ENCODE data around the gene AIFM2. TPM values are rescaled to one million over a fixed set of nuclear protein-coding genes. Genes with fewer than 3 reads are reported as not detected.

Gene AIFM2
- total RNA-seq, 1 donor from 2014 or later: 10.6 TPM

- intact Hi-C loops (cut with DNase I): no loop called here
- no peak overlapping the region for H3K27ac ChIP-seq
- peaks cover 22% of the 10 kb centered on the region for H3K4me1 ChIP-seq
- TF ChIP-seq POLR2AphosphoS5 (IDR thresholded peaks at IDR 0.05; ENCODE audit: insufficient read depth in 1 of 2, low read depth in 1 of 2) (no peak), POLR2A (IDR thresholded peaks at IDR 0.05) (no peak), CTCF (IDR thresholded peaks at IDR 0.05) (no peak)
- peak in 1 of 2 donors; percentile 25 for DNase-seq (ENCODE audit: extremely low spot score in 2 of 2)
- H3K9me3 ChIP-seq: no peaks in the 10 kb centered on the region
- no peaks in the 10 kb centered on the region for H3K27me3 ChIP-seq
- peaks cover 0 to 10% of the 10 kb centered on the region in 2 donors for H3K36me3 ChIP-seq
- no peak overlapping the region for H3K4me3 ChIP-seq
Observed at GRCh38 chr10:70137135-70137534, 4.5 kb upstream of the AIFM2 start.

- TF ChIP-seq POLR2AphosphoS5 (IDR thresholded peaks at IDR 0.05; ENCODE audit: insufficient read depth in 1 of 2, low read depth in 1 of 2): no peak
- no peak for TF ChIP-seq CTCF (IDR thresholded peaks at IDR 0.05)
- peaks cover 0 to 10% of the 10 kb centered on the region in 2 donors for H3K36me3 ChIP-seq
- H3K9me3 ChIP-seq: no peaks in the 10 kb centered on the region
- no peak overlapping the region for H3K27ac ChIP-seq
- DNase-seq (ENCODE audit: extremely low spot score in 2 of 2): peak in 1 of 2 donors; percentile 3
- H3K4me3 ChIP-seq: no peak overlapping the region
- intact Hi-C loops (cut with DNase I): no loop called here
- H3K27me3 ChIP-seq: no peaks in the 10 kb centered on the region
- peaks cover 36% of the 10 kb centered on the region for H3K4me1 ChIP-seq
Observed at GRCh38 chr10:70135684-70136083, 3.1 kb upstream of the AIFM2 start.

GRCh38 chr10:70135046-70135445 lies 2.4 kb upstream of the AIFM2 start:
- H3K9me3 ChIP-seq: no peaks in the 10 kb centered on the region
- intact Hi-C loops (cut with DNase I): no loop called here
- no peak for DNase-seq (ENCODE audit: extremely low spot score in 2 of 2)
- TF ChIP-seq POLR2AphosphoS5 (IDR thresholded peaks at IDR 0.05; ENCODE audit: insufficient read depth in 1 of 2, low read depth in 1 of 2) (no peak), POLR2A (IDR thresholded peaks at IDR 0.05) (no peak), CTCF (IDR thresholded peaks at IDR 0.05) (no peak)
- H3K27ac ChIP-seq: no peak overlapping the region
- H3K36me3 ChIP-seq: peaks cover 0 to 10% of the 10 kb centered on the region in 2 donors
- H3K27me3 ChIP-seq: no peaks in the 10 kb centered on the region
- H3K4me1 ChIP-seq: peaks cover 36% of the 10 kb centered on the region
- no peak overlapping the region for H3K4me3 ChIP-seq

GRCh38 chr10:70131560-70131937 lies 1.1 kb downstream of the AIFM2 start:
- no peaks in the 10 kb centered on the region for H3K9me3 ChIP-seq
- peaks cover 25% of the 10 kb centered on the region for H3K4me1 ChIP-seq
- no peaks in the 10 kb centered on the region for H3K27me3 ChIP-seq
- TF ChIP-seq POLR2AphosphoS5 (IDR thresholded peaks at IDR 0.05; ENCODE audit: insufficient read depth in 1 of 2, low read depth in 1 of 2): no peak
- no peak for TF ChIP-seq CTCF (IDR thresholded peaks at IDR 0.05)
- DNase-seq (ENCODE audit: extremely low spot score in 2 of 2): no peak
- H3K4me3 ChIP-seq: peak overlapping the region; percentile 49 to 54
- no peaks in the 10 kb centered on the region for H3K36me3 ChIP-seq
- intact Hi-C loops (cut with DNase I): no loop called here
- H3K27ac ChIP-seq: no peak overlapping the region

- H3K4me3 ChIP-seq: peak overlapping the region in 1 of 2 donors; percentile 49
- H3K4me1 ChIP-seq: peaks cover 25% of the 10 kb centered on the region
- no peak for DNase-seq (ENCODE audit: extremely low spot score in 2 of 2)
Observed at GRCh38 chr10:70130878-70131559, 1.6 kb downstream of the AIFM2 start.

More at GRCh38 chr10:70130878-70131559, 1.6 kb downstream of the AIFM2 start:
- TF ChIP-seq CTCF (IDR thresholded peaks at IDR 0.05) (no peak), POLR2A (IDR thresholded peaks at IDR 0.05) (no peak), POLR2AphosphoS5 (IDR thresholded peaks at IDR 0.05; ENCODE audit: insufficient read depth in 1 of 2, low read depth in 1 of 2) (no peak)
- intact Hi-C loops (cut with DNase I): no loop called here
- no peaks in the 10 kb centered on the region for H3K9me3 ChIP-seq
- H3K36me3 ChIP-seq: no peaks in the 10 kb centered on the region
- no peak overlapping the region for H3K27ac ChIP-seq
- no peaks in the 10 kb centered on the region for H3K27me3 ChIP-seq
